H9 (cell line): ENCODE measurements around the gene RNASE7. TPM values are rescaled to one million over a fixed set of nuclear protein-coding genes. Genes with fewer than 3 reads are reported as not detected.

Source experiments
- DNase-seq: peaks from one replicate; pipeline ENCODE4 v3.0.0-alpha.2; 2017
- H2AFZ ChIP-seq: one replicate; pipeline ENCODE4 v1.6.1; 2013; ENCODE audit warnings: mild to moderate bottlenecking, low read length, control low read depth, moderate library complexity
- H2AK5ac ChIP-seq: 2 replicates; pipeline ENCODE4 v1.6.1; 2013; ENCODE audit warnings: low read length, control low read depth, mixed read lengths; ENCODE audit not compliant: insufficient read length
- H2BK120ac ChIP-seq: one replicate; pipeline ENCODE4 v1.6.1; 2013; ENCODE audit warnings: low read depth, mild to moderate bottlenecking, low read length, control low read depth, inconsistent platforms; ENCODE audit not compliant: poor library complexity, severe bottlenecking
- H2BK12ac ChIP-seq: 2 replicates; pipeline ENCODE4 v1.6.1; 2013; ENCODE audit warnings: low read length, control low read depth, mixed read lengths, low read depth; ENCODE audit not compliant: insufficient read length
- H2BK15ac ChIP-seq: 2 replicates; pipeline ENCODE4 v1.6.1; 2013; ENCODE audit warnings: low read depth, low read length, control low read depth
- H2BK20ac ChIP-seq: one replicate; pipeline ENCODE4 v1.6.1; 2013; ENCODE audit warnings: low read depth, mild to moderate bottlenecking, low read length, control low read depth, inconsistent platforms; ENCODE audit not compliant: poor library complexity, severe bottlenecking
- H2BK5ac ChIP-seq: 2 replicates; pipeline ENCODE4 v1.6.1; 2013; ENCODE audit warnings: low read length, control low read depth, mixed read lengths; ENCODE audit not compliant: insufficient read length
- H3K14ac ChIP-seq: 2 replicates; pipeline ENCODE4 v1.6.1; 2013; ENCODE audit warnings: low read length, control low read depth; ENCODE audit not compliant: insufficient read depth
- H3K18ac ChIP-seq: 2 replicates; pipeline ENCODE4 v1.6.1; 2013; ENCODE audit warnings: low read depth, mild to moderate bottlenecking, mixed read lengths, low read length, control low read depth; ENCODE audit not compliant: insufficient read length
- H3K23ac ChIP-seq: 2 replicates; pipeline ENCODE4 v1.6.1; 2013; ENCODE audit warnings: low read length, control low read depth, mixed read lengths, low read depth; ENCODE audit not compliant: insufficient read length
- H3K23me2 ChIP-seq: 2 replicates; pipeline ENCODE4 v1.6.1; 2013; ENCODE audit warnings: low read depth, mild to moderate bottlenecking, mixed read lengths, low read length, control low read depth; ENCODE audit not compliant: insufficient read length, poor library complexity, severe bottlenecking
- H3K27ac ChIP-seq: 2 replicates; pipeline ENCODE4 v1.5.1; 2013; ENCODE audit warnings: low read length, control low read depth, mixed read lengths, low read depth; ENCODE audit not compliant: insufficient read length
- H3K27me3 ChIP-seq: 2 replicates; pipeline ENCODE4 v1.6.1; 2013; ENCODE audit warnings: low read length, control low read depth, inconsistent platforms; ENCODE audit not compliant: insufficient read depth
- H3K4ac ChIP-seq: 2 replicates; pipeline ENCODE4 v1.6.1; 2013; ENCODE audit warnings: low read depth, mild to moderate bottlenecking, control low read depth, inconsistent platforms, low read length, moderate library complexity
- H3K4me1 ChIP-seq: 2 replicates; pipeline ENCODE4 v1.6.1; 2013; ENCODE audit warnings: low read length, control low read depth, inconsistent platforms; ENCODE audit not compliant: insufficient read depth
- H3K4me2 ChIP-seq: 2 replicates; pipeline ENCODE4 v1.6.1; 2013; ENCODE audit warnings: low read length, control low read depth, mixed read lengths; ENCODE audit not compliant: insufficient read length, insufficient read depth
- H3K56ac ChIP-seq: 2 replicates; pipeline ENCODE4 v1.6.1; 2013; ENCODE audit warnings: low read depth, mild to moderate bottlenecking, mixed read lengths, low read length, control low read depth; ENCODE audit not compliant: insufficient read length
- H3K79me1 ChIP-seq: 2 replicates; pipeline ENCODE4 v1.6.1; 2013; ENCODE audit warnings: low read depth, mild to moderate bottlenecking, moderate library complexity, low read length, control low read depth, inconsistent platforms; ENCODE audit not compliant: insufficient read depth, poor library complexity, severe bottlenecking
- H3K79me2 ChIP-seq: 2 replicates; pipeline ENCODE4 v1.6.1; 2013; ENCODE audit warnings: low read length, control low read depth, inconsistent platforms; ENCODE audit not compliant: insufficient read depth
- H3K9ac ChIP-seq: 2 replicates; pipeline ENCODE4 v1.6.1; 2013; ENCODE audit warnings: low read length, control low read depth, mixed read lengths; ENCODE audit not compliant: insufficient read length; ENCODE audit errors: extremely low read depth
- H3K9me3 ChIP-seq: one replicate; pipeline ENCODE4 v1.6.1; 2013; ENCODE audit warnings: low read depth, low read length, inconsistent platforms; ENCODE audit not compliant: control insufficient read depth
- H3T11ph ChIP-seq: one replicate; pipeline ENCODE4 v1.6.1; 2013; ENCODE audit warnings: mild to moderate bottlenecking, low read length, control low read depth, inconsistent platforms
- H4K20me1 ChIP-seq: one replicate; pipeline ENCODE4 v1.6.1; 2013; ENCODE audit not compliant: control insufficient read depth, insufficient read length, insufficient read depth
- H4K5ac ChIP-seq: 2 replicates; pipeline ENCODE4 v1.6.1; 2013; ENCODE audit warnings: low read depth, mild to moderate bottlenecking, mixed read lengths, low read length, control low read depth; ENCODE audit not compliant: insufficient read length
- H4K8ac ChIP-seq: replicated peaks from 2 replicates; pipeline ENCODE4 v1.6.1; 2013; ENCODE audit warnings: low read length, control low read depth, mixed read lengths, low read depth; ENCODE audit not compliant: insufficient read length
- H4K91ac ChIP-seq: 2 replicates; pipeline ENCODE4 v1.6.1; 2013; ENCODE audit warnings: low read depth, mild to moderate bottlenecking, moderate library complexity, mixed read lengths, low read length, control low read depth; ENCODE audit not compliant: insufficient read length
- H3K27ac Mint-ChIP-seq, 3 experiments: 2 replicates in 2 of 3; 3 replicates in 1 of 3; pipeline ENCODE4 v1.8.0; 2020 to 2021; ENCODE audit warnings: mixed read lengths in 3 of 3, mild to moderate bottlenecking in 1 of 3, moderate library complexity in 1 of 3
- H3K27me3 Mint-ChIP-seq: 2 replicates; pipeline ENCODE4 v1.8.0; 2021; ENCODE audit warnings: low read depth, mild to moderate bottlenecking, moderate library complexity, mixed read lengths
- H3K36me3 Mint-ChIP-seq, 3 experiments: 2 replicates in 2 of 3; 3 replicates in 1 of 3; pipeline ENCODE4 v1.8.0; 2020 to 2021; ENCODE audit warnings: low read depth in 3 of 3, mixed read lengths in 3 of 3; ENCODE audit not compliant: insufficient read depth in 1 of 3
- H3K4me1 Mint-ChIP-seq, 2 experiments: 2 replicates each; pipeline ENCODE4 v1.8.0; 2020; ENCODE audit warnings: mixed read lengths in 2 of 2
- H3K4me3 Mint-ChIP-seq, 2 experiments: 2 replicates in 1 of 2; 3 replicates in 1 of 2; pipeline ENCODE4 v1.8.0; 2020 to 2021; ENCODE audit warnings: mild to moderate bottlenecking in 2 of 2, mixed read lengths in 2 of 2, moderate library complexity in 1 of 2
- H3K9me3 Mint-ChIP-seq, 2 experiments: 2 replicates in 1 of 2; 3 replicates in 1 of 2; pipeline ENCODE4 v1.8.0; 2020; ENCODE audit warnings: mild to moderate bottlenecking in 2 of 2, mixed read lengths in 2 of 2, moderate library complexity in 1 of 2
- CTCF ChIP-seq: fragments of 200-600 bp; sonication (generic); conservative IDR thresholded peaks from 3 replicates; pipeline ENCODE4 v1.8.0; 2021; ENCODE audit warnings: antibody characterized with exemption, mild to moderate bottlenecking
- WGBS: extraction: QIAGEN DNeasy Blood & Tissue Kit; methylation state at CpG from one replicate; pipeline ENCODE4 v1.1.7; 2013; ENCODE audit warnings: missing lambda C conversion rate, low lambda C conversion rate, mixed read lengths; ENCODE audit not compliant: insufficient read length; ENCODE audit errors: extremely low coverage; 5-methylcytosine and 5-hydroxymethylcytosine counted together
- long read RNA-seq: library from polyadenylated mRNA; unstranded; transcript quantifications from one replicate; pipeline ENCODE4 v2.0.0, GENCODE V29; 2020
- total RNA-seq: library from RNA; stranded (reverse); gene quantifications from 2 replicates; pipeline ENCODE4 v1.2.1, GENCODE V29; 2021

RNASE7 gene
- not detected in 2 replicates for total RNA-seq
- long read RNA-seq = 0 reads

- Histone ChIP-seq H4K20me1 (no peaks in the 10 kb centered on the region), H3K23ac (no peak within 1 kb of the TSS), H2BK5ac (no peak within 1 kb of the TSS), H3K27ac (no peak within 1 kb of the TSS), H2AFZ (no peak within 1 kb of the TSS), H3K4me2 (no peak within 1 kb of the TSS), H3K56ac (no peak within 1 kb of the TSS), H2BK120ac (no peak within 1 kb of the TSS), H4K8ac (no peak within 1 kb of the TSS), H2BK20ac (no peak within 1 kb of the TSS), H2BK12ac (no peak within 1 kb of the TSS), H3K4ac (no peak within 1 kb of the TSS), H4K5ac (no peak within 1 kb of the TSS), H3K23me2 (no peaks in the 10 kb centered on the region), H3K79me1 (no peaks in the 10 kb centered on the region), H3K27me3 (no peaks in the 10 kb centered on the region), H3K14ac (no peak within 1 kb of the TSS), H4K91ac (no peak within 1 kb of the TSS), H3K4me1 (peaks cover 5% of the 10 kb centered on the region), H3T11ph (no peak within 1 kb of the TSS), H3K9me3 (no peaks in the 10 kb centered on the region), H3K9ac (no peak within 1 kb of the TSS), H3K18ac (no peak within 1 kb of the TSS), H3K79me2 (no peaks in the 10 kb centered on the region), H2AK5ac (no peak within 1 kb of the TSS), H2BK15ac (no peak within 1 kb of the TSS)
- Mint-ChIP-seq H3K27ac (peak within 1 kb of the TSS in 1 of 3 experiments; percentile 11; a peak in 2 of 7 replicates), H3K27me3 (peaks cover 32% of the 10 kb centered on the region), H3K36me3 (no peaks in the 10 kb centered on the region), H3K4me3 (no peak within 1 kb of the TSS), H3K4me1 (peaks cover 24 to 26% of the 10 kb centered on the region in 2 experiments), H3K9me3 (no peaks in the 10 kb centered on the region)
- TF ChIP-seq CTCF = no peak
- no peak for DNase-seq
- no CpG with 5 or more reads among the region's 11 CpGs for WGBS
Observed at GRCh38 chr14:21041676-21042433, at the start of gene RNASE7. Gene RNASE7 (plus strand): TSS chr14:21042362. CDS start chr14:21042993, 631 bp downstream.
